Ishikawa (cell line): Measurements from ENCODE around the gene MEIS1.

Experiments used
- CEBPB ChIP-seq: IDR thresholded peaks from 2 replicates; pipeline ENCODE4 v1.6.1; 2012
- CREB1 ChIP-seq: IDR thresholded peaks from 2 replicates; pipeline ENCODE4 v1.6.1; 2012; ENCODE audit warnings: low read depth
- EGR1 ChIP-seq: IDR thresholded peaks from 2 replicates; pipeline ENCODE4 v1.6.1; 2012
- EP300 ChIP-seq: IDR thresholded peaks from 2 replicates; pipeline ENCODE4 v1.6.1; 2012; ENCODE audit warnings: borderline replicate concordance
- MAX ChIP-seq: IDR thresholded peaks from 2 replicates; pipeline ENCODE4 v1.6.1; 2012
- REST ChIP-seq: IDR thresholded peaks from 2 replicates; pipeline ENCODE4 v1.6.1; 2012; ENCODE audit warnings: low read depth, mild to moderate bottlenecking
- TAF1 ChIP-seq: IDR thresholded peaks from 2 replicates; pipeline ENCODE4 v1.6.1; 2012; ENCODE audit warnings: low read depth, mild to moderate bottlenecking
- TEAD4 ChIP-seq: IDR thresholded peaks from 2 replicates; pipeline ENCODE4 v1.6.1; 2012
- USF1 ChIP-seq: IDR thresholded peaks from 2 replicates; pipeline ENCODE4 v1.6.1; 2012

- TF ChIP-seq MAX (no peak), REST (no peak), TEAD4 (no peak), USF1 (no peak), EGR1 (no peak), TAF1 (no peak), CEBPB (no peak), EP300 (no peak), CREB1 (no peak)
Measured at GRCh38 chr2:66579186-66580126, 144.5 kb downstream of the MEIS1 start.
